GM12878 (cell line): ENCODE data around the gene ATP4A. TPM values are rescaled to one million over a fixed set of nuclear protein-coding genes. Genes with fewer than 3 reads are reported as not detected.
"Not testable (repeated sequence)": the region's sequence is repeated elsewhere in the genome, so short reads cannot be mapped to it uniquely, and the experiment has no call there.

Experiments used
- ATAC-seq: fragments of 200-7000 bp; cut with Tn5 transposase; 3 replicates; pipeline ENCODE4 v1.9.1; 2020; ENCODE audit warnings: mild to moderate bottlenecking, moderate library complexity
- BruUV-seq: library from RNA; stranded (reverse); fragments of 400-500 nt; replicated peaks from 2 replicates; lab custom pipeline; 2021; lab: Mats Ljungman, UMichigan
- CTCF ChIA-PET: fragments of 300-600 bp; sonication (Branson Sonifier 250); formaldehyde crosslinking; extraction: SDS; loops from one replicate; lab custom pipeline; 2021; ENCODE audit warnings: inconsistent platforms; lab: Yijun Ruan, JAX
- POLR2A ChIA-PET: fragments of 350-600 bp; formaldehyde crosslinking; extraction: SDS; loops from one replicate; lab custom pipeline; 2021; ENCODE audit warnings: inconsistent platforms; lab: Charles Lee
- RAD21 ChIA-PET: fragments of 300-600 bp; sonication (Branson Sonifier 250); formaldehyde crosslinking; loops from one replicate; lab custom pipeline; 2023; ENCODE audit warnings: antibody characterized with exemption; ENCODE audit not compliant: unreplicated experiment; lab: Charles Lee
- SMC1A ChIA-PET: fragments of 300-600 bp; sonication (Branson Sonifier 250); formaldehyde crosslinking; loops from one replicate; lab custom pipeline; 2023; ENCODE audit not compliant: unreplicated experiment, uncharacterized antibody; lab: Charles Lee
- DNase-seq: peaks from one replicate; pipeline ENCODE4 v3.0.0-alpha.2; 2011; ENCODE audit warnings: low read depth, low spot score
- FAIRE-seq: peaks from 3 replicates; lab custom pipeline; 2011; peaks lifted over from hg19 to GRCh38; lab: Jason Lieb, UNC
- H2AFZ ChIP-seq: 2 replicates; pipeline ENCODE4 v1.6.0; 2011; ENCODE audit warnings: low read depth, low read length, control low read depth; ENCODE audit not compliant: control insufficient read depth
- H3K27ac ChIP-seq: 2 replicates; pipeline ENCODE4 v1.5.1; 2011; ENCODE audit warnings: control low read depth; ENCODE audit not compliant: control insufficient read depth, insufficient read depth
- H3K27me3 ChIP-seq, 2 experiments: replicated peaks in 1 of 2; 2 replicates each; pipeline versions ENCODE4 v1.6.0 to v1.6.1; 2011; ENCODE audit warnings: low read length in 1 of 2; ENCODE audit not compliant: control insufficient read depth in 2 of 2, insufficient read depth in 2 of 2
- H3K36me3 ChIP-seq, 2 experiments: 2 replicates each; pipeline ENCODE4 v1.5.1; 2011; ENCODE audit warnings: low read length in 1 of 2; ENCODE audit not compliant: control insufficient read depth in 2 of 2, insufficient read depth in 2 of 2
- H3K4me1 ChIP-seq: 2 replicates; pipeline ENCODE4 v1.6.1; 2011; ENCODE audit warnings: mild to moderate bottlenecking, low read length, moderate library complexity, mixed read lengths; ENCODE audit not compliant: control insufficient read depth, insufficient read depth
- H3K4me2 ChIP-seq: 2 replicates; pipeline ENCODE4 v1.6.0; 2011; ENCODE audit warnings: control low read depth; ENCODE audit not compliant: control insufficient read depth, insufficient read depth
- H3K4me3 ChIP-seq: fragments of 200-600 bp; sonication (generic); 2 replicates; pipeline ENCODE4 v1.5.1; 2016
- H3K79me2 ChIP-seq: 2 replicates; pipeline ENCODE4 v1.6.0; 2011; ENCODE audit warnings: low read length; ENCODE audit not compliant: control insufficient read depth, insufficient read depth
- H3K9ac ChIP-seq: 2 replicates; pipeline ENCODE4 v1.8.0; 2011; ENCODE audit warnings: low read length, control low read depth, mixed read lengths; ENCODE audit not compliant: control insufficient read depth, insufficient read depth
- H3K9me3 ChIP-seq: replicated peaks from 3 replicates; pipeline ENCODE4 v1.5.1; 2011; ENCODE audit warnings: mild to moderate bottlenecking, low read length; ENCODE audit not compliant: control insufficient read depth, insufficient read depth
- H4K20me1 ChIP-seq: 2 replicates; pipeline ENCODE4 v1.6.0; 2011; ENCODE audit not compliant: control insufficient read depth, insufficient read depth
- BMI1 ChIP-seq: fragments of 450-650 bp; IDR thresholded peaks from 2 replicates; pipeline ENCODE4 v1.6.1; 2016; ENCODE audit warnings: mild to moderate bottlenecking, moderate library complexity, borderline replicate concordance
- CBFB ChIP-seq: IDR thresholded peaks from 2 replicates; pipeline ENCODE4 v1.6.1; 2016; ENCODE audit warnings: antibody characterized with exemption, low read depth
- FOS ChIP-seq: IDR thresholded peaks from 3 replicates; pipeline ENCODE4 v1.6.1; 2011; ENCODE audit warnings: borderline replicate concordance; ENCODE audit not compliant: insufficient read length; ENCODE audit errors: extremely low read depth
- MEF2A ChIP-seq: IDR thresholded peaks from 2 replicates; pipeline ENCODE4 v1.6.1; 2011; ENCODE audit warnings: low read depth, mild to moderate bottlenecking, low read length, moderate library complexity; ENCODE audit not compliant: insufficient read depth
- NFIC ChIP-seq: IDR thresholded peaks from 2 replicates; pipeline ENCODE4 v1.6.1; 2012; ENCODE audit warnings: low read depth, mild to moderate bottlenecking, inconsistent platforms, low read length, moderate library complexity
- PKNOX1 ChIP-seq: fragments of 450-650 bp; IDR thresholded peaks from 2 replicates; pipeline ENCODE4 v1.6.1; 2016; ENCODE audit warnings: mild to moderate bottlenecking
- RAD51 ChIP-seq: fragments of 450-650 bp; IDR thresholded peaks from 2 replicates; pipeline ENCODE4 v1.6.1; 2016; ENCODE audit warnings: moderate library complexity, mild to moderate bottlenecking, inconsistent platforms
- RBBP5 ChIP-seq: fragments of 200-600 bp; sonication (generic); conservative IDR thresholded peaks from 2 replicates; pipeline ENCODE4 v1.6.1; 2016
- RELB ChIP-seq: fragments of 450-650 bp; IDR thresholded peaks from 2 replicates; pipeline ENCODE4 v1.6.1; 2017; ENCODE audit warnings: low read depth, mild to moderate bottlenecking, moderate library complexity
- SP1 ChIP-seq: IDR thresholded peaks from one replicate; pipeline ENCODE4 v1.6.1; 2011; ENCODE audit warnings: low read depth, low read length
- SPI1 ChIP-seq: IDR thresholded peaks from 2 replicates; pipeline ENCODE4 v1.6.1; 2011; ENCODE audit warnings: low read depth, mild to moderate bottlenecking, low read length, moderate library complexity, borderline replicate concordance; ENCODE audit not compliant: insufficient read depth
- ZNF274 ChIP-seq: IDR thresholded peaks from one replicate; pipeline ENCODE4 v1.8.0; 2011; ENCODE audit not compliant: insufficient read length, insufficient read depth
- WGBS: methylation state at CpG from one replicate; pipeline ENCODE4 v1.1.6; 2016; ENCODE audit warnings: low lambda C conversion rate; ENCODE audit not compliant: insufficient replicate concordance, insufficient coverage; ENCODE audit errors: missing lambda C conversion rate; 5-methylcytosine and 5-hydroxymethylcytosine counted together
- in situ Hi-C: fragments of 300-500 bp; cut with MboI; formaldehyde crosslinking; loops from 9 replicates; pipeline ENCODE4 v1.14.3; 2018; ENCODE audit warnings: mixed read lengths
- intact Hi-C: fragments of 100-400 bp; cut with micrococcal nuclease; formaldehyde crosslinking; loops from one replicate; pipeline ENCODE4 v1.14.2; 2022; ENCODE audit not compliant: unreplicated experiment
- polyA plus RNA-seq, 11 experiments: library from polyadenylated mRNA; depleted of rRNA in 4 of 11; unstranded in 6 of 11; stranded (reverse) in 5 of 11; fragments of >200 nt; fragmentation: Nextera tagmentation in 4 of 11; fragmentation: Illumina TruSeq in 1 of 11; extraction: Ambion mirVana in 4 of 11; extraction: Trizol in 1 of 11; gene quantifications; 1 replicate in 1 of 11; 2 replicates in 10 of 11; pipeline versions ENCODE4 v1.2.1 to v1.2.3, GENCODE V29; 2011 to 2016; ENCODE audit warnings: inconsistent platforms in 2 of 11, missing spikeins in 2 of 11, low read depth in 1 of 11
- total RNA-seq, 4 experiments: library from RNA; depleted of rRNA in 3 of 4; stranded (reverse); fragments of >200 nt in 3 of 4; fragmentation: Illumina TruSeq in 1 of 4; extraction: Trizol in 1 of 4; gene quantifications; 2 replicates each; pipeline versions ENCODE4 v1.2.1 to v1.2.3, GENCODE V29; 2013 to 2021

Gene ATP4A
- total and polyA plus RNA-seq, 10 of the 15 experiments (the other 5 are each of a cell fraction or from before 2014, with no cell fraction given): 0.03 to 1.5 (median 0.11) TPM; not detected in 3

- TF ChIP-seq SP1: no peak
- no peak for TF ChIP-seq CBFB
- no peak for TF ChIP-seq RELB
- TF ChIP-seq SPI1: no peak
- TF ChIP-seq ZNF274: no peak
- TF ChIP-seq FOS: no peak
- TF ChIP-seq MEF2A: no peak
- no peak for TF ChIP-seq BMI1
- no peak for TF ChIP-seq RBBP5
- no peak for TF ChIP-seq RAD51
- no peak for TF ChIP-seq NFIC
- TF ChIP-seq PKNOX1: no peak
- FAIRE-seq (no peak), ATAC-seq (no peak), DNase-seq (no peak)
- Histone ChIP-seq H3K79me2 (no peaks in the 10 kb centered on the region), H2AFZ (no peak overlapping the region), H3K27ac (no peak overlapping the region), H3K4me3 (no peak overlapping the region), H3K9me3 (peaks cover 9% of the 10 kb centered on the region), H4K20me1 (no peaks in the 10 kb centered on the region), H3K4me2 (no peak overlapping the region), H3K9ac (no peak overlapping the region), H3K27me3 (no peaks in the 10 kb centered on the region), H3K36me3 (no peaks in the 10 kb centered on the region), H3K4me1 (peaks cover 17% of the 10 kb centered on the region)
- RAD21 ChIA-PET: interaction anchor here (3.1 kb wide), 1 partner anchor 10 kb away, joined by 11 read pairs; no protein-coding TSS in a partner anchor
- 71% methylated on average over 3 of the region's 3 CpGs for WGBS
- BruUV-seq: no TSS peak
- intact Hi-C loops (no loop called here), in situ Hi-C loops (no loop called here)
- SMC1A ChIA-PET: interaction anchor here (1.0 to 2.2 kb wide), 2 partner anchors 10 to 15 kb away, joined by 3 to 14 read pairs; no protein-coding TSS in a partner anchor
- POLR2A ChIA-PET: interaction anchor here (0.6 to 1.5 kb wide), 6 partner anchors 10 to 98 kb away, joined by 3 to 16 read pairs (median 4); no protein-coding TSS in a partner anchor
- CTCF ChIA-PET: interaction anchor here (0.8 to 3.0 kb wide), 3 partner anchors 9 to 327 kb away, joined by 3 to 10 read pairs (median 4); no protein-coding TSS in a partner anchor
These were observed 44.2 kb upstream of the ATP4A start for GRCh38 chr19:35607661-35608060.

GRCh38 chr19:35607170-35607569 lies 43.7 kb upstream of the ATP4A start:
- H3K9ac ChIP-seq, H3K4me2 ChIP-seq, intact Hi-C loops, in situ Hi-C loops, H3K4me3 ChIP-seq, H3K79me2 ChIP-seq, ATAC-seq, H4K20me1 ChIP-seq, H3K27me3 ChIP-seq, FAIRE-seq, DNase-seq, BruUV-seq, H3K27ac ChIP-seq, H2AFZ ChIP-seq, H3K36me3 ChIP-seq, H3K9me3 ChIP-seq: not testable (repeated sequence)
- peaks cover 16% of the 10 kb centered on the region for H3K4me1 ChIP-seq
- ChIA-PET RAD21 (interaction anchor here (3.1 kb wide), 1 partner anchor 9 kb away, joined by 11 read pairs; no protein-coding TSS in a partner anchor), SMC1A (interaction anchor here (2.2 kb wide), 1 partner anchor 9 kb away, joined by 14 read pairs; no protein-coding TSS in a partner anchor), CTCF (interaction anchor here (1.6 to 3.0 kb wide), 2 partner anchors 58 to 97 kb away, joined by 5 to 10 read pairs; no protein-coding TSS in a partner anchor), POLR2A (interaction anchor here (1.3 kb wide), 1 partner anchor 9 kb away, joined by 5 read pairs; no protein-coding TSS in a partner anchor)
- 71% methylated on average over 8 of the region's 8 CpGs for WGBS
